Measurements from ENCODE around the gene MISP3.
A peak's percentile ranks its signal among the peaks of the same experiment; 100 is the strongest.

The MISP3 gene

GRCh38 chr19:14053500-14053899 lies 19.1 kb upstream of the MISP3 start:
- DNase-seq (ENCODE audit: low spot score), result no peak

GRCh38 chr19:14054099-14054498 lies 18.5 kb upstream of the MISP3 start:
- DNase-seq (ENCODE audit: low spot score), result no peak

GRCh38 chr19:14054721-14055120 lies 17.9 kb upstream of the MISP3 start:
- no peak for DNase-seq (ENCODE audit: low spot score)

- DNase-seq (ENCODE audit: low spot score), result no peak
Observed at GRCh38 chr19:14055396-14055795, 17.2 kb upstream of the MISP3 start.

- DNase-seq (ENCODE audit: low spot score), result no peak
Observed at GRCh38 chr19:14056069-14056666, 16.4 kb upstream of the MISP3 start.

GRCh38 chr19:14056741-14057356 lies 15.7 kb upstream of the MISP3 start:
- DNase-seq (ENCODE audit: low spot score), result no peak

GRCh38 chr19:14058182-14059092 lies 14.1 kb upstream of the MISP3 start:
- DNase-seq (ENCODE audit: low spot score), result no peak

GRCh38 chr19:14059093-14059480 lies 13.5 kb upstream of the MISP3 start:
- no peak for DNase-seq (ENCODE audit: low spot score)

- no peak for DNase-seq (ENCODE audit: low spot score)
Observed at GRCh38 chr19:14059652-14060155, 12.9 kb upstream of the MISP3 start.

- DNase-seq (ENCODE audit: low spot score), result no peak
Observed at GRCh38 chr19:14061081-14061749, 11.4 kb upstream of the MISP3 start.

- DNase-seq (ENCODE audit: low spot score), result no peak
Observed at GRCh38 chr19:14061751-14062557, 10.6 kb upstream of the MISP3 start, which contains the start of gene PALM3. Gene PALM3, minus strand, starts transcription at chr19:14062076. Its CDS starts 96 bp downstream, at chr19:14061980.

GRCh38 chr19:14062558-14062855 lies 10.1 kb upstream of the MISP3 start:
- no peak for DNase-seq (ENCODE audit: low spot score)

- no peak for DNase-seq (ENCODE audit: low spot score)
Observed at GRCh38 chr19:14063105-14063504, 9.5 kb upstream of the MISP3 start.

GRCh38 chr19:14066134-14066533 lies 6.5 kb upstream of the MISP3 start:
- no peak for DNase-seq (ENCODE audit: low spot score)

- DNase-seq (ENCODE audit: low spot score), result no peak
Observed at GRCh38 chr19:14070268-14071050, 2.1 kb upstream of the MISP3 start.

GRCh38 chr19:14073261-14073924 lies 807 bp downstream of the MISP3 start:
- DNase-seq (ENCODE audit: low spot score), result peak; percentile 76

- DNase-seq (ENCODE audit: low spot score), result no peak
Observed at GRCh38 chr19:14073925-14074838, 1.6 kb downstream of the MISP3 start.

- DNase-seq (ENCODE audit: low spot score), result no peak
Observed at GRCh38 chr19:14078411-14078810, 5.8 kb downstream of the MISP3 start.

All from hepatic stellate cell (primary cell).